Measurements from ENCODE around the gene REEP1.

The REEP1 gene

DNA sequence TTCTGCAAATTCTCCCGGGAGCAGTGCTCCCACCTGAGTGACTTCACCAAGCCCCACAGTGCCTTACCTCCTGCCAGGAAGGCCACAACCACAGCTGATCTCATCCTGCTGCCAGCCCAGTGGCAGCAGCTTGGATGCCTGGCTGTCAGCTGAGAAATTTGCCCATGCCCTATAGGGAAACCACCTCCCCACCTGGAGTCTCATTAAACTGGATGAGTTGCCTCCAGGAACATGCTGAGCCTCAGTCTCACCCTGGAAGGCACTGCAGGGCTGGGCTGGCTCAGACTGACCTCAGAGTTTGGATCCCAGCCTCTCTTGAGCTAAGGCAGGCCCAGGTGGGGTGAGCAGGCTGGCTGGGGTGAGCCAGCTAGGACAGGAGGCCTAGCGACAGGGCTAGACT, 23.3 kb downstream of the REEP1 start:
- TF ChIP-seq FOXP2 (optimal IDR thresholded peaks at IDR 0.05; ENCODE audit: borderline replicate concordance, extremely low read depth, extremely low read length, insufficient read depth): no peak
- TF ChIP-seq, protein P1, sequence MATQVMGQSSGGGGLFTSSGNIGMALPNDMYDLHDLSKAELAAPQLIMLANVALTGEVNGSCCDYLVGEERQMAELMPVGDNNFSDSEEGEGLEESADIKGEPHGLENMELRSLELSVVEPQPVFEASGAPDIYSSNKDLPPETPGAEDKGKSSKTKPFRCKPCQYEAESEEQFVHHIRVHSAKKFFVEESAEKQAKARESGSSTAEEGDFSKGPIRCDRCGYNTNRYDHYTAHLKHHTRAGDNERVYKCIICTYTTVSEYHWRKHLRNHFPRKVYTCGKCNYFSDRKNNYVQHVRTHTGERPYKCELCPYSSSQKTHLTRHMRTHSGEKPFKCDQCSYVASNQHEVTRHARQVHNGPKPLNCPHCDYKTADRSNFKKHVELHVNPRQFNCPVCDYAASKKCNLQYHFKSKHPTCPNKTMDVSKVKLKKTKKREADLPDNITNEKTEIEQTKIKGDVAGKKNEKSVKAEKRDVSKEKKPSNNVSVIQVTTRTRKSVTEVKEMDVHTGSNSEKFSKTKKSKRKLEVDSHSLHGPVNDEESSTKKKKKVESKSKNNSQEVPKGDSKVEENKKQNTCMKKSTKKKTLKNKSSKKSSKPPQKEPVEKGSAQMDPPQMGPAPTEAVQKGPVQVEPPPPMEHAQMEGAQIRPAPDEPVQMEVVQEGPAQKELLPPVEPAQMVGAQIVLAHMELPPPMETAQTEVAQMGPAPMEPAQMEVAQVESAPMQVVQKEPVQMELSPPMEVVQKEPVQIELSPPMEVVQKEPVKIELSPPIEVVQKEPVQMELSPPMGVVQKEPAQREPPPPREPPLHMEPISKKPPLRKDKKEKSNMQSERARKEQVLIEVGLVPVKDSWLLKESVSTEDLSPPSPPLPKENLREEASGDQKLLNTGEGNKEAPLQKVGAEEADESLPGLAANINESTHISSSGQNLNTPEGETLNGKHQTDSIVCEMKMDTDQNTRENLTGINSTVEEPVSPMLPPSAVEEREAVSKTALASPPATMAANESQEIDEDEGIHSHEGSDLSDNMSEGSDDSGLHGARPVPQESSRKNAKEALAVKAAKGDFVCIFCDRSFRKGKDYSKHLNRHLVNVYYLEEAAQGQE (IDR thresholded peaks at IDR 0.05; ENCODE audit: insufficient read depth in 1 of 2, low read depth in 2 of 2, low read length in 2 of 2): no peak
- no peak for TF ChIP-seq SIN3A (IDR thresholded peaks at IDR 0.05; ENCODE audit: borderline replicate concordance, insufficient read depth, low read length)
- TF ChIP-seq POLR2AphosphoS5 (IDR thresholded peaks at IDR 0.05; ENCODE audit: low read depth, low read length): no peak
- no peak for TF ChIP-seq TAF1 (IDR thresholded peaks at IDR 0.05; ENCODE audit: borderline replicate concordance, insufficient read depth, low read length)

DNA sequence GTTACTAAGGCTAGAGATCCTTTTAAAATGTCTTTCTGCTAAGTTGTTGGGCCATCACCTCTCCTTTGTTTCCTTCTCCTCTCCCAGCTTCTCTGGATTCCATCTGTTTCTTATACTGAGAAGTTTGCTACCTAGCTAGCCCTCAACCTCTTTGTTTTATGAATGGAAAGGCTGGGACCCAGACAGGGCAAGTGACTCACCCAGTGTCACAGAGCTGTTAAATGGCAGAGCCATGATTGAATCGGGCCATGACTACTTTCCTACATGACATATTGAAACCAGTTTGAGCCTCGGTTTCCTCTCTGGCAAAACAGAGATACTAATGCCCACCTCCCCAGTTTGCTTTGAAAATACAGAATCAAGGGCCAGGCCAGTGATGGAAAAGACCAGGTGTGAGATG, 24.1 kb downstream of the REEP1 start:
- TF ChIP-seq TAF1 (IDR thresholded peaks at IDR 0.05; ENCODE audit: borderline replicate concordance, insufficient read depth, low read length) (no peak), POLR2AphosphoS5 (IDR thresholded peaks at IDR 0.05; ENCODE audit: low read depth, low read length) (no peak), SIN3A (IDR thresholded peaks at IDR 0.05; ENCODE audit: borderline replicate concordance, insufficient read depth, low read length) (no peak), FOXP2 (optimal IDR thresholded peaks at IDR 0.05; ENCODE audit: borderline replicate concordance, extremely low read depth, extremely low read length, insufficient read depth) (no peak)
- TF ChIP-seq, protein P1 (IDR thresholded peaks at IDR 0.05; ENCODE audit: insufficient read depth in 1 of 2, low read depth in 2 of 2, low read length in 2 of 2): no peak

DNA sequence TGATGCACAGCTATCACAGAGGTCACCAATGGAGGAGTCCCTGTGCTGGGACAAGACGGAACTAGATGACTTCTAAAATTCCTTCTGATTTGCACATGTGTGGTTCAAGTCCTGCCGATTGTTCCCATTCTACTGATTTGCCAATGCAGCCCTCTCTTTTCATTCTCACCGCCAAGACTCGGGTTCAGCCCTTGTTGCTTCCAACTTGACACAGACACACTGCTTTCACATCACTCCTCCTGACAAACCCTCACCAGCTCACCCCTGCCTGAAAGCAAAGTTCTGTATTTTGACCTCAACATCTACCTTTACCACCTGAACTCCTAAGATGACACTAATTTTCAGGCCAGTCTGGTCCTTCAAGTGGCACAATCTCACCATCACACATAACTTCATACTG, 25.5 kb downstream of the REEP1 start:
- TF ChIP-seq, protein P1 (IDR thresholded peaks at IDR 0.05; ENCODE audit: insufficient read depth in 1 of 2, low read depth in 2 of 2, low read length in 2 of 2): no peak
- TF ChIP-seq TAF1 (IDR thresholded peaks at IDR 0.05; ENCODE audit: borderline replicate concordance, insufficient read depth, low read length) (no peak), FOXP2 (optimal IDR thresholded peaks at IDR 0.05; ENCODE audit: borderline replicate concordance, extremely low read depth, extremely low read length, insufficient read depth) (no peak), POLR2AphosphoS5 (IDR thresholded peaks at IDR 0.05; ENCODE audit: low read depth, low read length) (no peak), SIN3A (IDR thresholded peaks at IDR 0.05; ENCODE audit: borderline replicate concordance, insufficient read depth, low read length) (no peak)

DNA sequence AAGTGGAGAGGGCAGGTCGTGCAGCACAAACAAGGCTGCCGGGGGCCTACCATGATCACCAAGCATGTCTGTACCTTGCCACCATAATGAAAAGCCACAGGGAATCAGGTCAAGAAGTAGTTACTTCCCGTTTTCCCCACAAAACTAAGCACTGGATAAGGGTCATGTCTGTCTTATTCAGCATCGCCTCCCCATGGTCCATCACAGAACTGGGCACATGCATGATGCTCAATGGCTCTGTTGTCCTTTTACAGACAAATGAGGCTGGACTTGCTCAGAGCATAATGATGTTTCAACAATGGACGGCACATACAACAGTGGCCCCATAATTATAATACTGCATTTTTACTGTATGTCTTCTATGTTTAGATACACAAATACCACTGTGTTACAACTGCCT, 27.5 kb downstream of the REEP1 start:
- TF ChIP-seq, protein P1 (IDR thresholded peaks at IDR 0.05; ENCODE audit: insufficient read depth in 1 of 2, low read depth in 2 of 2, low read length in 2 of 2): no peak

DNA sequence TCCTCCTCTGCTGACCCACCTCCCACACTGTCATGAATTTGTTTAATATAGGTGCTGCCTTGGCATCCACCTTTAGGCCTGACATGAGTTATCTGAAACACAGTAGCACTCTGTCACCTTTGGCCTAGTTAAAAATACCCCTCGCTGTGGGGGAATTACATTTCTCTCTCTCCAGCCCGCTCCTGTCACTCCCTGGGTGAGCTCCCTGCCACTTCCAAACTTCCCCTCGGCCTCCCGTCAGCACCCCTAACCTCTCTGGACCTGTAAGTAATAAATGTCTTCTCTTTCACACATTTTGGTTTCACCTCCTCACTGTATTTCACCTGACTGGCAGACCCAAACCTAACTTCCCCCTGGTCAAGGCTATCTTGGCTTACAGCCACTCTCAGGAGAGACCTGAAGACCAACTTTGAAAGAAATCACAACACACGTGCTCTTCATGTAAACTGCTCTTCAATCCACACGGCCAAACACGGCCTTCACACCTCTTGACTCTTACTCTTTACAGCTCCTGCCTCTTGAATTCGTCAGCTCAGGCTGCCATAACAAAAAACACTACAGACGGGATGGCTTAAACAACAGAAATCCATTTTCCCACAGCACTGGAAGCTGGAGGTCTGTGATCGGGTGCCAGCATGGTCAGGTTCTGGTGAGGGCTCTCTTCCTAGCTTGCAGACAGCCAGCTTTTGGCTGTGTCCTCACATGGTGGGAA, 28.3 kb downstream of the REEP1 start:
- TF ChIP-seq SIN3A (IDR thresholded peaks at IDR 0.05; ENCODE audit: borderline replicate concordance, insufficient read depth, low read length): no peak
- TF ChIP-seq TAF1 (IDR thresholded peaks at IDR 0.05; ENCODE audit: borderline replicate concordance, insufficient read depth, low read length): no peak
- TF ChIP-seq, protein P1 (IDR thresholded peaks at IDR 0.05; ENCODE audit: insufficient read depth in 1 of 2, low read depth in 2 of 2, low read length in 2 of 2): no peak
- no peak for TF ChIP-seq FOXP2 (optimal IDR thresholded peaks at IDR 0.05; ENCODE audit: borderline replicate concordance, extremely low read depth, extremely low read length, insufficient read depth)
- TF ChIP-seq POLR2AphosphoS5 (IDR thresholded peaks at IDR 0.05; ENCODE audit: low read depth, low read length): no peak

Data from PFSK-1 (cell line).